HG03565 (cell line): ENCODE results near the gene ADGRL3.
"Not testable (repeated sequence)": the region's sequence is repeated elsewhere in the genome, so short reads cannot be mapped to it uniquely, and the experiment has no call there.

Experiments
- ATAC-seq: cut with Tn5 transposase; IDR thresholded peaks from one replicate; pipeline ENCODE4 v1.9.1; 2021; ENCODE audit warnings: mild to moderate bottlenecking, moderate library complexity; ENCODE audit not compliant: unreplicated experiment

Gene ADGRL3

DNA sequence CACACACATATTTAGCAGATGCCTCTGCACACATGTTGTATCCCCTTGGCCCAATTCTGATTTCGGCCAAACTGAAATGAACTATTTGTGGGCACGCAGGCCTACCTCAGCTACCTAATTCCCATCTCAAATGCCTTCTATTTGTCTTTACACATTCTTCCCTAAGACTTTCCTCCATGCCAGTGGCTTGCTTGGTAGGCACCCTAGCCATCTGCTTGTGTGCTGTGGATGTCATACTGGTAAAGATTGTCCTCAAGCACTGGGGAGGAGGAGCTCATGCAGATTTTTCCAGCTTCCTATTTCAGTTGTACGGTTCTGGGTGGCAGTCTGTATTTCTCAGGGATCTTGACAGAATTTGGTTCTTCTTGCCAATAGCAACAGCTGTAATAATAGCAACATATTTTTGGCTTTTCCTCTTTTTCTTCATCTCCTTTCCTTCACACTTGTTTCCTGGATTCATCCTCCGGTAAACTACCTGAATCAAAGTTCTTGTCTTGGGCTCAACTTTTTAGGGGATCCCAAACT is 514.3 kb downstream of the ADGRL3 start:
- no peak for ATAC-seq

DNA sequence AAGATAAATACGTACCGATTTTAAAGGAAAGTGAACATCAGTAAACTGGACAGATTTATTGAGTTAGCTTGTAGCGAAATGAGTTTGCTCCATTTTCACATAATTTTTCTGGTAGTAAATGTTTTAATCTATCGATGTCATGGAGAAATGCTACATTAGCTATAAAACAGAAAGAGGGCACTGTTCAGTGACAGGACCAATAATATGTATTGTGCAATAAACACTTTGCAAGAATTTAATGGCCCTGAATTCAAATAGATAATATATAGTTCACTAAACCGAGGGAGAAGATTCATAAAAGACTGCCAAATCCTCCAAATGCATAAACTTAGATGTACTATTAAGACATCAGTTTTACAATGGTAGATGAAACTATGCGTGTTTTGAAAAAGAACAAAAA is 516.3 kb downstream of the ADGRL3 start:
- no peak for ATAC-seq

DNA sequence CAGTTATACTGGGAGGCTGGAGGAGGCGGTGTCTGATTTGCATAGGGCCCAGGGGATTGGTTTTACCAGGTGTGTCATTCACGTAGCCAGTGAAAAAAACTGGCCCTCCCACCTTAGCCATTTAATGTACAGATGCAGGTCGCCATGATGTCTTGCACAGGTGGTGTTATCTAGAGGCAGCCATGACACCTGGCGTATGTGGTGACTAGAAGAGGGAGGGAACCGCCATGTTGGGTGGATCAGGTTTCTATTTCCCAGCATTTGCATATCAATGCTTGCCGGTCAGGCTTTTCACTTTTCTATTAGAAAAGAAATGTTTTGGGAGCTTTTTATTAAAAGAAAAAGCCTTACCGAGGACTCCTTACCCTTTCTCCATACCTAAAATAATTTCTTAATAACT is 523.4 kb downstream of the ADGRL3 start:
- ATAC-seq: no peak

DNA sequence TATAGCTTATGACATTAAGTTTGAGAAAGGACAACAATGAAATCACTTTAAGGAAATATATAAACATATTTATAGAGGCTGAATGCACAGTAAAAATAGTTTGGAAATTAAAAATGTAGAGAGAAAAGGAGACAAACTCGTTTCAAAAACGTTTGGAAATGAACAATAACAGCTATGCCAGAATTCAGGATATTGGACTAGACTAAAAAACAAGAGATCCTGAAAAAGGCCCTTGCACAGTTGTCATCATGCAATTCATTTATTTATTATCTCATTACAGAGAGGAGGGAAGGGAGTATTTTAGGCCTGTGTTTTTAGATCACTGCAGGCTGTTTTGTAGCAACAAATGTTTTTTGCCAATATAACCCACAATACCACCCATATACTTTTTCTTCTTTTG is 527.2 kb downstream of the ADGRL3 start:
- ATAC-seq: no peak

DNA sequence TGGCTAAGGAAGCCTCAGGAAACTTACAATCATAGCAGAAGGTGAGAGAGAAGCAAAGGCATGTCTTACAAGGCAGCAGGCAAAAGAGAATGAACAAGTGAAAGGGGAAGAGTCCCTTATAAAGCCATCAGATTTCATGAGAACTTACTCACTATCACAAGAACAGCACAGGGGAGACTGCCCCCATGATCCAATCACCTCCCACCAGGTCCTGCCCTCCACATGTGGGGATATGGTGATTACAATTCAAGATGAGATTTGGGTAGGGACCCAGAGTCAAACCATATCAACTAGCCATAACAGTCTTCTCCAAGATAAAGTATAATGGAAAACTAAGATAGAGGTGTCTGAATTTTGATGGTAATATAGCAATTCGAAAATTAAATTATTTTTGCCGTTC is 534.3 kb downstream of the ADGRL3 start:
- no peak for ATAC-seq

DNA sequence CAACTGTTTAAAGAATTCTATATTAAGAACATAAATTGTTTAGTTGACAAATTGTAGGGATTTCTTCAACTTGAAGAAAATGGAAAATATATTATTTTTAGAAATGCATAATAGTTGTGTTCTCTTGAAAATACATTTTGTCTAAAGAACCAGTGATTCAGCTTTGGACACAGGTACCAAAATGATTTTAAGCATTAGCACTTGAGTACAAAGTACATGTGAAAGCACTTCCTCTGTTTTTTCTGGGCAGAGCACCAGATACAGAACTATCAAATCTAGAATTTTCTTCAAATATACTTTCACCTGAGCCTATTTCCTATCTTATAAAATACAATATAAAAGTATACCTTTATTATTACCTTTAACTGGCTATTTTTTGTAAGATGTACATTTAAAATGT is 539.8 kb downstream of the ADGRL3 start:
- no peak for ATAC-seq

DNA sequence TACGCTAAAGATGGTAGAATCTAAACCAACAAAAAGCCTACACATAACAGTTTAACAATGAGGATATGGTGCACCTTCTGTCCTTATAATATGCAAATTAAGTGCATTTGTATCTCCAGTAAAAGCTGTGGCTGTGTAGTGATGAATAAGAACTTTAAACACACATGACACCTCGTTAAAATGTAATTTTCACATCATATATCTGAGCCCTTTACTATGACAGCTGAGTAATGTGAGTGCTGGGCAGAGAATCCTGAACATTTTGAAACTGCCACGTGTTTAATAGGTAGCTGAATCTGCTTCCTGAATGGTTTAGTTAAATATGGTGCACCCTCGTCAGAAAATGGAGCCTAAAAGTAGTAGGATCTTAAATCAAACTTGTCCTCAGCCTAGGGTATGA is 540.8 kb downstream of the ADGRL3 start:
- no peak for ATAC-seq

DNA sequence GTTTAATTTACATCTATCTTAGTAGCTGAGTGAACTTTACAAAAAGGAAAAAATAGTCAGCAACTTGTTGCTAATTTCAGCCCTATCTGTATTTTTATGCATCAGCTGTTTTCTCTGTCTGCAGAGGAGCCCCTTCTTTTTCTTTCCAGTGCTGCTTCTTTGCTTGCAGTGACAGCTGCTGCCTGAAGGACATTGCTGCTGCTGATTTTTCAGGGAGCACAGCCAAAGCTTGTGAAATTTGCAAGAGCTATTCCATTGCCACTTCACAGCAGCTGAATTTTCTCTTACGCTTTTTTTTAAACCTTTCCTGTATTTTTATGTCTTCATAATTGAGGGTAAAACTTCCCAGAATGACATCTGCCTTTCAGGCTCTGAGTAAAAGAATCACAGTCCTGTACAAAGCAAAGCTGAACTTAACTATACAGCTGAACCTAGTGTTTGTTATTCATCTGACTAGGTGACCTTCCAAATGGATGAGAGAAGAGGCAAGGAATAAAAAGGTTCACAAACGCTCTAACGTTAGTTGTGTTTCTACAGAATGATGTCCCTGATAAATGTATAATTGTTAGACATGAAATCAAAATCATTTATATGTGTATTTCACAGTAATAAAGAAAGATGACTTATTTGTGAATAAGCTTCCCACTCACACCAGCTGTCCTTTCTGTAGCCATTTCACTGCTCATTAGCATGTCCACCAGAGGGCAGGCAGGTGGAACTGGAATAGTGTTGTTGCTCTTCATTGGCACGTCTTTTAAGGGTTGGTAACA is 541.4 kb downstream of the ADGRL3 start:
- no peak for ATAC-seq

DNA sequence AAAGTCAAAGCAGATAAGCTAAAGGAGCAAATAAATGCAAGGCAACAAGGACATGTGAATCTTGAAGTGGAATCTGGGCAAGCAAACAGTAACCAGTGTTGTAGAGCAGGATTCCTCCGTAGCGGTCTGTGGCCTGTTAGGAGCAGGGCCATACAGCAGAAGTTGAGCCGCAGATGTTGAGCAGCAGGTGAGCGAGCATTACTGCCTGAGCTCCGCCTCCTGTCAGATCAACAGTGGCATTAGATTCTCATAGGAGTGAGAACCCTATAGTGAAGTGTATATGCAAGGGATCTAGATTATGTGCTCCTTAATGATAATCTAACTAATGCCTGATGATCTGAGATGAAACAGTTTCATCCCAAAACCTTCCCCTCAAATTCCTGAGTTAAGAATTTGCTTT is 550.7 kb downstream of the ADGRL3 start:
- ATAC-seq: no peak

DNA sequence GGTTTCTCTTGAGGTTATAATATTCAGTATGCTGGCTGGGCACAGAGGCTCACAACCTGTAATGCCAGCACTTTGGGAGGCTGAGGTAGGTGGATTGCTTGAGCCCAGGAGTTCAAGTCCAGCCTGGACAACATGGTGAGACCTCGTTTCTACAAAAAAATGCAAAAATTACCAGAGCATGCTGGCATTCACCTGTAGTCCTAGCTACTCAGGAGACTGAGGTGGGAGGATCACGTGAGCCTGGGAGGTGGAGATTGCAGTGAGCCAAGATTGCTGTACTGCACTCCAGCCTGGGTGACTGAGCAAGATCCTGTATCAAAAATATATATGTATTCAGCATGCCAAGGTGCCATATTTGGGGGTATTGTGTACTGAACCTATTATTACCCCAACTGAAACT is 552.5 kb downstream of the ADGRL3 start:
- no peak for ATAC-seq

DNA sequence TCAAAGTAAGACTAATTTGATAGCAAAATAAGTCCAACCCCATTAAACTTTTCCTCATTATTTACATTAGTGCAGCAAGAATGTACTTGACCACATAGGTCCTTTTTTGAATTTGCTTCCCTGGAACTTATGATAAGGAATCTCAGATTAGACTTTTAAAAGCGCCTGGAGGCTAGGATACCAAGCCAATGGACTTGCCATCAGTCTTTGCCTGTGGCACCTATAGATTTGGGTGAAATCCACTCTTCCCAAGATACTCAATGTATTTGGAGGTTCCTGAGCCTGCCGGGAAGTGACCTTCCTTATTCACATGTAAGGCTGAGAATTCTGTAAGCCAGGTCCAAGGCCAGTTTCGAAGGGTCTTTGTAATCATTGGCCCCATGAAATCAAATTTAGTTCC is 553.6 kb downstream of the ADGRL3 start:
- ATAC-seq: no peak

DNA sequence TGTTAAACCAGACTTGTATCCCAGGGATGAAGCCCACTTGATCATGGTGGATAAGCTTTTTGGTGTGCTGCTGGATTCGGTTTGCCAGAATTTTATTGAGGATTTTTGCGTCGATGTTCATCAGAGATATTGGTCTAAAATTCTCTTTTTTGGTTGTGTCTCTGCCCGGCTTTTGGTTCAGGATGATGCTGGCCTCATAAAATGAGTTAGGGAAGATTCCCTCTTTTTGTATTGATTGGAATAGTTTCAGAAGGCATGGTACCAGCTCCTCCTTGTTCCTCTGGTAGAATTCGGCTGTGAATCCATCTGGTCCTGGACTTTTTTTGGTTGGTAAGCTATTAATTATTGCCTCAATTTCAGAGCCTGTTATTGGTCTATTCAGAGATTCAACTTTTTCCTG is 556.8 kb downstream of the ADGRL3 start:
- ATAC-seq: not testable (repeated sequence)

DNA sequence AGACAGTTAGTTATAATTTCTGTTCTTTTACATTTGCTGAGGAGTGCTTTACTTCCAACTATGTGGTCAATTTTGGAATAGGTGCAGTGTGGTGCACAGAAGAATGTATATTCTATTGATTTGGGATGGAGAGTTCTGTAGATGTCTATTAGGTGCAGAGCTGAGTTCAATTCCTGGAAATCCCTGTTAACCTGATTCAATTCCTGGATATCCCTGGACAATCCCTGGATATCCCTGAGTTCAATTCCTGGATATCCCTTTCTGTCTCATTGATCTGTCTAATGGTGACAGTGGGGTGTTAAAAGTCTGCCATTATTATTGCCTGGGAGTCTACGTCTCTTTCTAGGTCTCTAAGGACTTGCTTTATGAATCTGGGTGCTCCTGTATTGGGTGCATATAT is 557.9 kb downstream of the ADGRL3 start:
- ATAC-seq: not testable (repeated sequence)

DNA sequence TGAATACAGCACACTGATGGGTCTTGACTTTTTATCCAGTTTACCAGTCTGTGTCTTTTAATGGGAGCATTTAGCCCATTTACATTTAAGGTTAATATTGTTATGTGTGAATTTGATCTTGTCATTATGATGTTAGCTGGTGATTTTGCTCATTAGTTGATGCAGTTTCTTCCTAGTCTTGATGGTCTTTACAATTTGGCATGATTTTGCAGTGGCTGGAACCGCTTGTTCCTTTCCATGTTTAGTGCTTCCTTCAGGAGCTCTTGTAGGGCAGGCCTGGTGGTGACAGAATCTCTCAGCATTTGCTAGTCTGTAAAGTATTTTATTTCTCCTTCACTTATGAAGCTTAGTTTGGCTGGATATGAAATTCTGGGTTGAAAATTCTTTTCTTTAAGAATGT is 558.5 kb downstream of the ADGRL3 start:
- ATAC-seq: not testable (repeated sequence)

DNA sequence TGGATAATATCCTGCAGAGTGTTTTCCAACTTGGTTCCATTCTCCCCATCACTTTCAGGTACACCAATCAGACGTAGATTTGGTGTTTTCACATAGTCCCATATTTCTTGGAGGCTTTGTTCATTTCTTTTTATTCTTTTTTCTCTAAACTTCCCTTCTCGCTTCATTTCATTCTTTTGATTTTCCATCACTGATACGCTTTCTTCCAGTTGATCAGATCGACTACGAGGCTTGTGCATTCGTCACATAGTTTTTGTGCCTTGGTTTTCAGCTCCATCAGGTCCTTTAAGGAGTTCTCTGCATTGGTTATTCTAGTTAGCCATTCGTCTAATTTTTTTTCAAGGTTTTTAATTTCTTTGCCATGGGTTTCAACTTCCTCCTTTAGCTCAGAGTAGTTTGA is 559.1 kb downstream of the ADGRL3 start:
- not testable (repeated sequence) for ATAC-seq

DNA sequence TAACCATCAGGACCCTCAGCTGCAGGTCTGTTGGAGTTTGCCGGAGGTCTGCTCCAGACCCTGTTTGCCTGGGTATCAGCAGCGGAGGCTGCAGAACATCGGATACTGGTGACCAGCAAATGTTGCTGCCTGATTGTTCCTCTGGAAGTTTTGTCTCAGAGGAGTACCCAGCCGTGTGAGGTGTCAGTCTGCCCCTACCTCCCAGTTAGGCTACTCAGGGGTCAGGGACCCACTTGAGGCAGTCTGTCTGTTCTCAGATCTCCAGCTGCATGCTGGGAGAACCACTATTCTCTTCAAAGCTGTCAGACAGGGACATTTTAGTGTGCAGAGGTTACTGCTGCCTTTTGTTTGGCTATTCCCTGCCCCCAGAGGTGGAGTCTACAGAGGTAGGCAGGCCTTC is 559.8 kb downstream of the ADGRL3 start:
- ATAC-seq: not testable (repeated sequence)

DNA sequence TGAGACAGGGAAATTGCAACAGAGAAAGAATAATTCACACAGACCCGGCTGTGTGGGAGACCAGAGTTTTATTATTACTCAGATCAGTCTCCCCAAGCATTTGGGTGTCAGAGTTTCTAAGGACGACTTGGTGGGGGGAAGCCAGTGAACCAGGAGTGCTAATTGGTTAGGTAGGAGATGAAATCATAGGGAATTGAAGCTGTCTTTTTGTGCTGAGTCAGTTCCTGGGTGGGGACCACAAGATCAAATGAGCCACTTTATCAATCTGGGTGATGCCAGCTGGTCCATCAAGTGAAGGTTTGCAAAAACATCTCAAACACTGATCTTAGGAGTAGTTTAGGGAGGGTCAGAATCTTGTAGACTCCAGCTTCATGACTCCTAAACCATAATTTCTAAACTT is 560.7 kb downstream of the ADGRL3 start:
- ATAC-seq: no peak

DNA sequence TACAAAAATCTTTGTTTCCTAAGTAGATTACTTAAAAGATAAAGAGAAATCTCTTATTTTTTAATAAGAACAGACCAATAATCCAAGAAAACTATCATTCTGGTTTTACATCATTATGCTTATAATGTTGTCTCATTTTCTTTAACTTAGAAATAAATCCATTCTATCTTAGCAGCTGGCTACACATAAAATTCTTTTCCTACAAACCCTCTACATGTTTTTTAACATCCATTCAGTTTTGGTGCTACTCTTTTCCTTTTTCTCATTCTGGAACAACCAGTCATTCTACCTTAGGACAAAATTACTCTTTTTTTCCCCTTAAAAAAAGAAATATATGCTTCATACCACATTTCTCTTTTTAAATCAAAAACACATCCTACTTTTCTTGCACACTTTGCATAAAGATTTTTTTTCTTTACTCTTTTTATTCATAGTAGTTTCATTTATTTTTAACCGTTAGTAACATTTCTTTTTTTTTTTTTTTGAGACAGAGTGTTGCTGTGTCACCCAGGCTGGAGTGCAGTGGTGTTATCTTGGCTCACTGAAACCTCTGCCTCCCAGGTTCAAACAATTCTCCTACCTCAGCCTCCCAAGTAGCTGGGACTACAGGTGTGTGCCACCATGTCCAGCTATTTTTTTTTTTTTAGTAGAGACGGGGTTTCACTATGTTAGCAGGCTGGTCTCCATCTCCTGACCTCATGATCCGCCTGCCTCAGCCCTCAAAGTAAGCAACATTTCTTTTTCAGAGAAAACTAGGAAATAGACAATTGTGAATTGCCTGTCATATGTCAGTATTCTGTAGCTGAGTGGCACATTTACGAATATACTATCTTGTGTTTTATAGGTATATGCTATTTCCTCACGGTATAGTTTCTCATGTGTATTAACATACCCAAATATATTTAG is 562.8 kb downstream of the ADGRL3 start:
- ATAC-seq: no peak

DNA sequence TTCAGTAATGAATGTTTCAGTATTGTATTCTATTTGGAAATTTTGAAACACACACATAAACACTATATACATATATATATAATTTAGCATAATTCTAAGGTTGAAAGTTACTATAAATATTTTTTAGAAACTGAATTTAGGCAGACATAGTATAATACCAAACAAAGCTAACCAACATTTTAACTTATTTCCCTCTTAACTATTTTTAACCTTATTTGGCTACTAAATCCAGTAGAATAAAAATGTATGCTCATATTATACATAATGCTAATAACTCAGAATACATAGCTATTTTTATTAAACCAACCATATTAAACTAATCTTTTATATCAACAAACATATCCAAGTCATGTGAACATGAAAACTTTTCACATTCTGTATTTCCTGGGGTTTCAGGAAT is 563.6 kb downstream of the ADGRL3 start:
- no peak for ATAC-seq

DNA sequence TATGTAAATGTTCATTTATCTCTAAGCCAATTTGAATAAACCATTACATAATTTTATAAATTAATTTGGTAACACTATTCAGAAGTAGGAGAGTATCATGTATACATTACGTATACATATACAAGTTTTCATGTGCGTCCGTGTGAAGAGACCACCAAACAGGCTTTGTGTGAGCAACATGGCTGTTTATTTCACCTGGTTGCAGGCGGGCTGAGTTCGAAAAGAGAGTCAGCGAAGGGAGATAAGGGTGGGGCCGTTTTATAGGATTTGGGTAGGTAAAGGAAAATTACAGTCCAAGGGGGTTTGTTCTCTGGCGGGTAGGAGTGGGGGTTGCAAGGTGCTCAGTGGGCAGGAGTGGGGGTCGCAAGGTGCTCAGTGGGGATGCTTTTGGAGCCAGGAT is 564.0 kb downstream of the ADGRL3 start:
- ATAC-seq: not testable (repeated sequence)

DNA sequence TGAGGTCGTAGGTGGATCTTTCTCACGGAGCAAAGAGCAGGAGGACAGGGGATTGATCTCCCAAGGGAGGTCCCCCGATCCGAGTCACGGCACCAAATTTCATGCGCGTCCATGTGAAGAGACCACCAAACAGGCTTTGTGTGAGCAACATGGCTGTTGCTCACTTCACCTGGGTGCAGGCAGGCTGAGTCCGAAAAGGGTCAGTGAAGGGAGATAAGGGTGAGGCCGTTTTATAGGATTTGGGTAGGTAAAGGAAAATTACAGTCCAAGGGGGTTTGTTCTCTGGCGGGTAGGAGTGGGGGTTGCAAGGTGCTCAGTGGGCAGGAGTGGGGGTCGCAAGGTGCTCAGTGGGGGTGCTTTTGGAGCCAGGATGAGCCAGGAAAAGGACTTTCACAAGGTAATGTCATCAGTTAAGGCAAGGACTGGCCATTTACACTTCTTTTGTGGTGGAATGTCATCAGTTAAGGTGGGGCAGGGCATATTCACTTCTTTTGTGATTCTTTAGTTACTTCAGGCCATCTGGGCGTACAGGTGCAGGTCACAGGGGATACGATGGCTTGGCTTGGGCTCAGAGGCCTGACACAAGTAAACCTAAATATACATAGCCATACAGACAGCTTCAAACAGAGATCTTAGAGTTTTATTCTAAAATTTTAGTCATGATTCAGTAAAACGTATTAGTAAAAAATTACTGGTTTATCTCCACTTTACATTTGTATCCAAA is 569.5 kb downstream of the ADGRL3 start:
- not testable (repeated sequence) for ATAC-seq
